ENCODE results near the gene CR1L.
"Not testable (repeated sequence)": the region's sequence is repeated elsewhere in the genome, so short reads cannot be mapped to it uniquely, and the experiment has no call there.

CR1L gene

DNA sequence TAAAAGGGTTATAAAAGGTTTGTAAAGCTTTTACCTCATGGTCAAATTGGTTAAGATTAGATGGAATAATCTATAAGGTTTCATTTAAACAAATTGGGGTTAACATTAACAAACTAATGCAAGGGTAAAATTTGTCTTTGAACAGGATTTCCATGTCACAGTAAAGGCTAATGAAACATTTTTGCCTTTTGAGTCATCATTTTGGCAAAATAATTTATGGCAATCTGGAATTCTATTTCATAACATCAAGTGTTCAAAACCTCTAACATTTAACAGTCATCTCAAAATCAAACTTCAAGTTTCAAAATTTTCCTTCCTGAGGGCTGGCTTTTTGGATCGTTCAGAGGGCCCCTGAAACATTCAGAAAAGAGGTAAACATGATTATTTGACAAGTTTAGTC, 100.4 kb downstream of the CR1L start:
- FAIRE-seq (no peak), DNase-seq (ENCODE audit: insufficient read length, low spot score) (no peak)
- TF ChIP-seq SPI1 (IDR thresholded peaks at IDR 0.05; ENCODE audit: low read depth, low read length) (no peak), TAF1 (IDR thresholded peaks at IDR 0.05; ENCODE audit: low read depth, low read length) (no peak), POLR2A (IDR thresholded peaks at IDR 0.05; ENCODE audit: low read depth, low read length) (no peak), POU2F2 (IDR thresholded peaks at IDR 0.05; ENCODE audit: low read depth, low read length) (no peak), PAX5 (IDR thresholded peaks at IDR 0.05; ENCODE audit: insufficient read depth, low read length, severe bottlenecking) (no peak), POLR2AphosphoS5 (IDR thresholded peaks at IDR 0.05; ENCODE audit: low read depth, low read length) (no peak)

DNA sequence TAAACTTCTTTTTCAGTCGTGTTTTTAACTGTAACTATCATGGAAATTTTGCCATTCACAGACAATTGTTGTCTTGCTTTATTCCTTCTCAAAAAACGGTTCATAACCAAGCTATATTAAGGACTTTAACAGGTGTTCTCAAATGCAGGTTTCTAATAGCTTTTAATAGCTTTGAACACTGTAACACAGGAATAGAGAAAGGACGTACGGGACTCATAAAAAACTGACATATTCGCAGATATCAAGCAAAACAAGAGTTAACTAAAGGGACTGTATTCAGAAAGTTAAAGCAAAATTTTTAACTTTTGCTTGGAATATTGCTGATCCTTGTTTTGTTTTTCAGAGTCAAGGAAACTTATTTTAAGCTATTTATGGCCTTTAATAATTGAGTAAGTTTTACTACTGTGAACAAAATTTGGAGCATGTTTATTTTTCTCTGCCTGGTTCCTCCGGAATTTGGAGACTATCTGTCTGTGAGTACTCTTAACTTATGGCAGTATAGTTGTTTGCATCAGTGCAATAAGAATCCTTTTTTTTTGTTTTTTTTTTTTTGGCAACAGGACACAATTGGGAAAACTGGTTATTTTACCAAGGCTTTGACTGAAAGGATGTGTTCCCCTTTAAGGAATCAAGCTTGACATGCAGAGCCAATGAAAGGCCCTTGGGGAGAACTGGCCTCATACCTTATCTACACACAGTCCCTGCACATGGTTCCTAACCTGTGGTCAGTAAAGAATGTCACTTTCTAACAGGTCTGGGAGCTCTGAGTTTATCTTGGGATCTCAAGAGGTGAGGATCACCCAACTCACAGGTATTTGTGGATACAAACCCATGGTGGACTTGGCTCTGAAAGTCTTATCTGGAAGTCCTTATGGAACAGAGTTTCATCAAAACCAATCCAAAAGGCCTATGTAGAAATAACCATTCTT, 101.2 kb downstream of the CR1L start:
- DNase-seq (ENCODE audit: insufficient read length, low spot score) (no peak), FAIRE-seq (no peak)
- TF ChIP-seq POLR2AphosphoS5 (IDR thresholded peaks at IDR 0.05; ENCODE audit: low read depth, low read length) = no peak

GRCh38 chr1:207747627-207748492, 102.9 kb downstream of the CR1L start:
- no peak for DNase-seq (ENCODE audit: insufficient read length, low spot score)
- 0 out of 2 replicates have a peak, but pooled peaks have one; percentile 33 for TF ChIP-seq POU2F2 (IDR thresholded peaks at IDR 0.05; ENCODE audit: low read depth, low read length)
- TF ChIP-seq POLR2AphosphoS5 (IDR thresholded peaks at IDR 0.05; ENCODE audit: low read depth, low read length) = no peak
- no peak for FAIRE-seq

DNA sequence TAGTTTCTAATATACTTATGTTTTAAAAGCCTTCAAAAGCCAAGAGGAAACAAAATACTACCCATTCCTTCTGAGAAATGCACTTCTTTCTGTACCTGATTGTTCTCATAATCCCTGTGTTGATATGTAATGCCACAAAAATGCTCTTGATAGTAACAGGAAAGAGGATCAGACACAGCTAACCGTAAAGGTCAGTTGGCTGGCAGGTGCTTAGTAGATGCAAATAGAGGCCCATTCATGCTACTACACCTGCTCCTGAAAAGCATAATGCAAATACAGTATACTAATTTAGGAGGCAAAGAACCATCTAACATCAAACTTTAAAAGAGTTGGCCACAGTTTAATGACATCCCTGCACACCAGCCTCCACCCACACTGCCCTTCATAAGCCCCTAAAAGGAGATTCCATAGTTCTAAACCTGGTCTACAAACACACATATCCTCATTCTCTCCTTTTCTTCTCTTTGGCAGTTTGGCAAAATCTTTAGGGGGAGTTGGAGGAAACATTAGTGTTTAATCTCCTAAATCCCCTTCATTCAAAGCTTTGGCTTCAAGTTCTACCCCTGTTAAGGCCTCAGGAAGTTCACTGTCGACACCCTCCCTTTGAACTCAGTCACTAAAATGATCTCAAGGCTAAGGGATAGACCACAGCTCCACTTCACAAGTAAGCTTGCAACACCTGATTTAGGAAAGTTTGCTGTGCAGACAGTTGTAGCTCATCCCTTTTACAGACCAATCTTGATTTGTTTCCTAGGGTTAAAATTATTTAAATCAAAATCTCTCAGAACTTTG, 104.0 kb downstream of the CR1L start:
- no peak for DNase-seq (ENCODE audit: insufficient read length, low spot score)
- TF ChIP-seq TAF1 (IDR thresholded peaks at IDR 0.05; ENCODE audit: low read depth, low read length) (no peak), PAX5 (IDR thresholded peaks at IDR 0.05; ENCODE audit: insufficient read depth, low read length, severe bottlenecking) (no peak), POLR2AphosphoS5 (IDR thresholded peaks at IDR 0.05; ENCODE audit: low read depth, low read length) (no peak), POU2F2 (IDR thresholded peaks at IDR 0.05; ENCODE audit: low read depth, low read length) (no peak), SPI1 (IDR thresholded peaks at IDR 0.05; ENCODE audit: low read depth, low read length) (no peak), POLR2A (IDR thresholded peaks at IDR 0.05; ENCODE audit: low read depth, low read length) (no peak)
- FAIRE-seq = no peak

DNA sequence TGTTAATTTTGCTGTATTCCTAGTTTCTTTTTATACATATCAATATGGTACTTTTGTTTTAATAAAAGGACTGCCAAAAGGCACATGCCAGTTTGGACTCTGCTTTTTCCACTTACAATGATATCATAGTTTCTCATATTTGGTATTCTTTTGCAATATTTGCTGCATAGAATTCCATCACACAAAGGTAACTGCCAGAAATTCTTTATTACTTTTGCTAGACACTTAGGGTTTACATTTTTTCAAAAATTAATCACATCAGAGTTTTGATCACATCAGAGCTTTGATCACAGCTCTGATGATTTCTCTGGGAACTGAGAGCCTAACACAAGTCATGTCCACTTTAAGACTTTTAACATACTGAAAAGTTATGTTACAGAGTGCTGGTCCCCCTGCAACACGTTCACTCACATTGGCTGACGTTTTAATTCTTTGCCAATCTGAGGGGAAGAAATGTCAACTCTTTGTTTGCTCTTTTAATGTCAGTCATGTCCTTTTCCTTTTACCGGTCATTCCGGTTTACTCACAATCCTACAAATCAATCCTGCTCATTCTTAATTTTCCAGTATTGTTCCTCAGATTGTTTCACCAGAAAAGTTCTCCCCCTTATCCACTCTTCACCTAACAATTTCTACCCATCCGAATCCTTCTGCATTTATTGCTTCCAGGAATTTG, 105.8 kb downstream of the CR1L start:
- TF ChIP-seq SPI1 (IDR thresholded peaks at IDR 0.05; ENCODE audit: low read depth, low read length) (no peak), POLR2A (IDR thresholded peaks at IDR 0.05; ENCODE audit: low read depth, low read length) (no peak), POU2F2 (IDR thresholded peaks at IDR 0.05; ENCODE audit: low read depth, low read length) (no peak), POLR2AphosphoS5 (IDR thresholded peaks at IDR 0.05; ENCODE audit: low read depth, low read length) (no peak), PAX5 (IDR thresholded peaks at IDR 0.05; ENCODE audit: insufficient read depth, low read length, severe bottlenecking) (no peak), TAF1 (IDR thresholded peaks at IDR 0.05; ENCODE audit: low read depth, low read length) (no peak)
- DNase-seq (ENCODE audit: insufficient read length, low spot score) (no peak), FAIRE-seq (peak; percentile 65)

- FAIRE-seq = not testable (repeated sequence)
These were observed 106.5 kb downstream of the CR1L start for GRCh38 chr1:207751463-207751789.

DNA sequence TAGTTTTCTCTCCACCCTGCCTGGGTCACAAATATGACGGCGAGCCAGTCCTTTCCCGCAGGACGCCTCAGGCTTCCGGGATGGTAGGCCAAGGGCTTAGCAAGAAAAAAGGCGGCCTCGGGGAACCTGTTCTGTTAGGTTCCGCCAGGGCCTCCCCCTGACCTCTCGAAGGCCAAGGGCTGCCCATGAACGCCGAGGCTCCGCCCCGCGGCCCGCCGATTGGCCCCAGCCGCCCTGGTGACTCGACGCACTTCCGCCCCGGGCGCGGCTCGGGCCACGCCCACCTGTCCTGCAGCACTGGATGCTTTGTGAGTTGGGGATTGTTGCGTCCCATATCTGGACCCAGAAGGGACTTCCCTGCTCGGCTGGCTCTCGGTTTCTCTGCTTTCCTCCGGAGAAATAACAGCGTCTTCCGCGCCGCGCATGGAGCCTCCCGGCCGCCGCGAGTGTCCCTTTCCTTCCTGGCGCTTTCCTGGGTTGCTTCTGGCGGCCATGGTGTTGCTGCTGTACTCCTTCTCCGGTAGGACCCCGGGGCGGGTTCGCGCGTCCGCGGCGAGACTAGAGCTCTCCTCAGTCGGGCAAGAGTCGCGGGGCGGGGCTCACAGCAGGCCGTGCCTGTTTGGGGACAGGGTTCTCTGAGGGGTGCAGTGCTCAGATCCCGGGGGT, 107.0 kb downstream of the CR1L start, which contains the start of gene CD46:
Gene CD46 (plus strand): TSS at position 265 of the 666 bp plus-strand sequence. CDS start 159 bp downstream, at position 424.
- FAIRE-seq (peak; percentile 89), DNase-seq (ENCODE audit: insufficient read length, low spot score) (peak; percentile 74)
- TF ChIP-seq SPI1 (IDR thresholded peaks at IDR 0.05; ENCODE audit: low read depth, low read length) = peak; percentile 73
- no peak for TF ChIP-seq PAX5 (IDR thresholded peaks at IDR 0.05; ENCODE audit: insufficient read depth, low read length, severe bottlenecking)
- TF ChIP-seq POLR2A (IDR thresholded peaks at IDR 0.05; ENCODE audit: low read depth, low read length) = peak; percentile 85
- TF ChIP-seq POLR2AphosphoS5 (IDR thresholded peaks at IDR 0.05; ENCODE audit: low read depth, low read length) = peak; percentile 55; the same call in 1 of the 2 replicates
- peak; percentile 72 for TF ChIP-seq TAF1 (IDR thresholded peaks at IDR 0.05; ENCODE audit: low read depth, low read length)
- TF ChIP-seq POU2F2 (IDR thresholded peaks at IDR 0.05; ENCODE audit: low read depth, low read length) = no peak

More at GRCh38 chr1:207751463-207751789, 106.5 kb downstream of the CR1L start:
- not testable (repeated sequence) for DNase-seq (ENCODE audit: insufficient read length, low spot score)

DNA sequence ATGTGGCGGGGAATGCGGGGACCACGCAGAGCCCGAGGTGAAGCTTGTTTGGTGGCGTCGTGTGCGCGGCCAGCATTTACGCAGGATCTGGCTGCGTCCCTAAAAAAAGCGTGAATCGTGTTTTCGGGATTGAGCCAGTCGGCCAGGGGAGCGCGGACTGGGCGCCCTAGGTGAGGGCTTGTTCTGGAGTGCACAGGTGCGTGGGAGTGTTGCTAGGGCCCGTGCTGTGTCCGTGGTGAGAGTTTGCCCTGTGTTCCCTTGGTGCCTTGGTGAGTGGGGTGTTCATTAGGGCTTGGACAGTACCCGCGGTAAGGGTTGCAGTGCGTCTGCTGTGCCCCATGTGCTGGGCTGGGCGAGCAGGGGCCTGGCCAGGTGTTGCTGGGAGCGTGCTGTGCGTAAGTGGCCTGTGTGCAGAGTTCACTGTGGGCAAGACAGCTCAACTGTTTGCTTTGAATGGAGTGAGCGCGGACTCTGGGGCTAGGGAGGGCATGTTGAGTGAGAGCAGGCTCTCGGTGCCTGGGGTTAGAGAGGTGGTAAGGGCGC, 107.6 kb downstream of the CR1L start:
- TF ChIP-seq POLR2A (IDR thresholded peaks at IDR 0.05; ENCODE audit: low read depth, low read length) (no peak), POU2F2 (IDR thresholded peaks at IDR 0.05; ENCODE audit: low read depth, low read length) (no peak), PAX5 (IDR thresholded peaks at IDR 0.05; ENCODE audit: insufficient read depth, low read length, severe bottlenecking) (no peak), POLR2AphosphoS5 (IDR thresholded peaks at IDR 0.05; ENCODE audit: low read depth, low read length) (no peak), SPI1 (IDR thresholded peaks at IDR 0.05; ENCODE audit: low read depth, low read length) (no peak), TAF1 (IDR thresholded peaks at IDR 0.05; ENCODE audit: low read depth, low read length) (no peak)
- FAIRE-seq (peak; percentile 80), DNase-seq (ENCODE audit: insufficient read length, low spot score) (peak; percentile 16)

Data from GM12891 (cell line).